HepG2 (cell line): Measurements from ENCODE around the gene KIF26B. TPM values are rescaled to one million over a fixed set of nuclear protein-coding genes. Genes with fewer than 3 reads are reported as not detected.

Experiments used
- ATAC-seq: fragments of 200-7000 bp; cut with Tn5 transposase; 3 replicates; pipeline ENCODE4 v1.9.1; 2020; ENCODE audit warnings: mild to moderate bottlenecking, moderate library complexity
- BruUV-seq: library from RNA; stranded (reverse); fragments of 400-500 nt; replicated peaks from 2 replicates; lab custom pipeline; 2021; lab: Mats Ljungman, UMichigan
- CTCF ChIA-PET: fragments of 300-600 bp; formaldehyde crosslinking; extraction: SDS; loops from one replicate; lab custom pipeline; 2021; ENCODE audit warnings: low total read pairs, inconsistent platforms, low intra/inter-chr PET ratio; lab: Yijun Ruan, JAX
- POLR2A ChIA-PET: fragments of 350-600 bp; sonication (Branson Sonifier 250); formaldehyde crosslinking; loops from one replicate; lab custom pipeline; 2020; ENCODE audit warnings: antibody characterized with exemption, inconsistent platforms; lab: Yijun Ruan, JAX
- DNase-seq: peaks from one replicate; pipeline ENCODE4 v3.0.0-alpha.2; 2015; ENCODE audit warnings: low spot score
- FAIRE-seq: peaks from 3 replicates; lab custom pipeline; 2011; peaks lifted over from hg19 to GRCh38; lab: Jason Lieb, UNC
- H2AFZ ChIP-seq: one replicate; pipeline ENCODE4 v1.6.1; 2011; ENCODE audit warnings: low read length, inconsistent platforms
- H3K27ac ChIP-seq: fragments of 300-600 bp; 3 replicates; pipeline ENCODE4 v1.8.0; 2011; ENCODE audit warnings: mixed run types, mild to moderate bottlenecking, mixed read lengths, low read length, inconsistent platforms; ENCODE audit not compliant: insufficient read depth; ENCODE audit errors: extremely low read length
- H3K27me3 ChIP-seq, 2 experiments: fragments of 200-600 bp in 1 of 2; 2 replicates in 1 of 2; 3 replicates in 1 of 2; pipeline versions ENCODE4 v1.6.0 to v1.8.0; 2011; ENCODE audit warnings: low read length in 2 of 2, mild to moderate bottlenecking in 2 of 2, moderate library complexity in 2 of 2, inconsistent platforms in 1 of 2; ENCODE audit not compliant: insufficient read depth in 2 of 2, control insufficient read depth in 1 of 2
- H3K36me3 ChIP-seq, 2 experiments: fragments of 200-600 bp in 1 of 2; replicated peaks in 1 of 2; 2 replicates in 1 of 2; 3 replicates in 1 of 2; pipeline versions ENCODE4 v1.5.1 to v1.8.0; 2011; ENCODE audit warnings: low read length in 2 of 2, inconsistent platforms in 1 of 2; ENCODE audit not compliant: insufficient read depth in 2 of 2, control insufficient read depth in 1 of 2
- H3K4me1 ChIP-seq: 2 replicates; pipeline ENCODE4 v1.5.1; 2012; ENCODE audit warnings: low read length, inconsistent platforms; ENCODE audit not compliant: insufficient read depth
- H3K4me2 ChIP-seq: 2 replicates; pipeline ENCODE4 v1.6.0; 2011; ENCODE audit warnings: low read depth, low read length, inconsistent platforms
- H3K4me3 ChIP-seq, 3 experiments: fragments of 200-600 bp in 1 of 3; sonication (generic), shearing (Covaris generic) in 1 of 3; replicated peaks in 1 of 3; 2 replicates each; pipeline ENCODE4 v1.5.1; 2011 to 2016; ENCODE audit warnings: low read length in 3 of 3, inconsistent platforms in 2 of 3, low read depth in 2 of 3, mild to moderate bottlenecking in 2 of 3, control low read depth in 1 of 3, mixed read lengths in 1 of 3; ENCODE audit not compliant: insufficient read depth in 1 of 3
- H3K79me2 ChIP-seq: one replicate; pipeline ENCODE4 v1.6.1; 2011; ENCODE audit warnings: low read length, inconsistent platforms; ENCODE audit not compliant: insufficient read depth
- H3K9ac ChIP-seq: 2 replicates; pipeline ENCODE4 v1.6.0; 2011; ENCODE audit warnings: mild to moderate bottlenecking, low read depth, low read length, inconsistent platforms; ENCODE audit not compliant: insufficient read depth
- H3K9me3 ChIP-seq: 2 replicates; pipeline ENCODE4 v1.5.1; 2012; ENCODE audit warnings: mild to moderate bottlenecking, low read length
- H4K20me1 ChIP-seq: 2 replicates; pipeline ENCODE4 v1.6.0; 2011; ENCODE audit warnings: inconsistent platforms, mild to moderate bottlenecking, low read length, moderate library complexity; ENCODE audit not compliant: insufficient read depth
- IRF1 ChIP-seq: sonication (generic); formaldehyde crosslinking; IDR thresholded peaks from 2 replicates; pipeline ENCODE4 v1.4.0; 2020; ENCODE audit warnings: low read depth, mild to moderate bottlenecking, missing genetic modification reagents
- TGIF2 ChIP-seq: IDR thresholded peaks from 2 replicates; pipeline ENCODE4 v1.6.1; 2016; ENCODE audit warnings: control low read depth, missing compliant biosample characterization
- ZBTB49 ChIP-seq: sonication (generic); formaldehyde crosslinking; IDR thresholded peaks from 2 replicates; pipeline ENCODE4 v1.4.0; 2020; ENCODE audit warnings: missing genetic modification reagents, borderline replicate concordance
- ZNF33A ChIP-seq: sonication (generic); formaldehyde crosslinking; IDR thresholded peaks from 2 replicates; pipeline ENCODE4 v1.5.1; 2020; ENCODE audit warnings: missing genetic modification reagents, mild to moderate bottlenecking, moderate library complexity, borderline replicate concordance
- ZNF766 ChIP-seq: sonication (generic); formaldehyde crosslinking; IDR thresholded peaks from 2 replicates; pipeline ENCODE4 v1.5.0; 2020; ENCODE audit warnings: missing genetic modification reagents, borderline replicate concordance
- WGBS: methylation state at CpG from one replicate; pipeline ENCODE4 v1.1.6; 2017; ENCODE audit warnings: low lambda C conversion rate; 5-methylcytosine and 5-hydroxymethylcytosine counted together
- in situ Hi-C: cut with HindIII; loops from 2 replicates; pipeline ENCODE4 v1.10.0; 2017; ENCODE audit warnings: low pct_unique_long_range_greater_than_20kb; ENCODE audit not compliant: extremely low pct_ligation_motif_present
- intact Hi-C: fragments of 100-400 bp; cut with micrococcal nuclease; formaldehyde crosslinking; loops from one replicate; pipeline ENCODE4 v1.10.0; 2022; ENCODE audit not compliant: unreplicated experiment
- polyA plus RNA-seq, 8 experiments: library from polyadenylated mRNA; depleted of rRNA in 3 of 8; stranded (reverse) in 7 of 8; unstranded in 1 of 8; fragments of >200 nt; fragmentation: Illumina TruSeq in 4 of 8; extraction: Trizol in 4 of 8; gene quantifications; 2 replicates each; pipeline versions ENCODE4 v1.2.1 to v1.2.3, GENCODE V29; 2011 to 2016; ENCODE audit warnings: low read depth in 4 of 8, missing spikeins in 1 of 8, mixed read lengths in 1 of 8; ENCODE audit not compliant: insufficient read depth in 1 of 8
- total RNA-seq, 5 experiments: library from RNA; depleted of rRNA; stranded (reverse); fragments of >200 nt; fragmentation: Illumina TruSeq; extraction: Trizol; gene quantifications; 2 replicates each; pipeline ENCODE4 v1.2.3, GENCODE V29; 2016; ENCODE audit warnings: low read depth in 1 of 5

KIF26B gene
- total and polyA plus RNA-seq, 2 of the 13 experiments (the other 11 are each of a cell fraction or from before 2014, with no cell fraction given), result 0.08 to 0.09 TPM

- Histone ChIP-seq H3K9me3 (no peaks in the 10 kb centered on the region), H3K4me3 (no peak overlapping the region), H3K4me1 (peaks cover 7% of the 10 kb centered on the region; the same call in 1 of the 2 replicates), H3K79me2 (no peaks in the 10 kb centered on the region), H3K4me2 (no peak overlapping the region), H3K9ac (no peak overlapping the region), H3K27ac (no peak overlapping the region), H3K36me3 (no peaks in the 10 kb centered on the region), H3K27me3 (no peaks in the 10 kb centered on the region), H2AFZ (no peak overlapping the region)
- intact Hi-C loops (no loop called here), in situ Hi-C loops (no loop called here)
- ATAC-seq, result no peak
- FAIRE-seq, result no peak
- DNase-seq, result no peak
- no TSS peak for BruUV-seq
- CTCF ChIA-PET, result no interaction called here
- 56% methylated on average over 5 of the region's 5 CpGs for WGBS
- POLR2A ChIA-PET, result no interaction called here
- no peak for TF ChIP-seq TGIF2 (CRISPR knock-in tag)
- no peak for TF ChIP-seq ZNF766 (CRISPR knock-in tag)
- TF ChIP-seq ZBTB49 (CRISPR knock-in tag), result no peak
- TF ChIP-seq IRF1 (CRISPR knock-in tag), result no peak
- TF ChIP-seq ZNF33A (CRISPR knock-in tag), result no peak
- TF ChIP-seq, all 625 proteins: peak for 0
- no peaks in the 10 kb centered on the region for H4K20me1 ChIP-seq
Measured at GRCh38 chr1:245707941-245708340, 553.2 kb downstream of the KIF26B start.
